Esophagus muscularis mucosa (tissue), 4 donors: ENCODE data around the gene SPATA16. TPM values are rescaled to one million over a fixed set of nuclear protein-coding genes. Genes with fewer than 3 reads are reported as not detected.
"Not testable (repeated sequence)": the region's sequence is repeated elsewhere in the genome, so short reads cannot be mapped to it uniquely, and the experiment has no call there.

Experiments
- DNase-seq: peaks from one replicate; pipeline ENCODE4 v3.0.0-alpha.2; 2017; ENCODE audit errors: extremely low spot score
- H3K27ac ChIP-seq, 4 donors: fragments of 200-600 bp; sonication (generic); replicated peaks in 1 of 4; 1 replicate in 3 of 4; 2 replicates in 1 of 4; pipeline ENCODE4 v1.5.1; 2016 to 2019; ENCODE audit warnings: mild to moderate bottlenecking in 1 of 4
- H3K27me3 ChIP-seq, 4 donors: fragments of 200-600 bp; sonication (generic); one replicate each; pipeline versions ENCODE4 v1.5.1 to v1.6.0; 2016 to 2019
- H3K36me3 ChIP-seq, 4 donors: fragments of 200-600 bp; sonication (generic); one replicate each; pipeline ENCODE4 v1.5.1; 2016 to 2019
- H3K4me1 ChIP-seq, 4 donors: fragments of 200-600 bp; sonication (generic); one replicate each; pipeline ENCODE4 v1.5.1; 2016 to 2019
- H3K4me3 ChIP-seq, 4 donors: fragments of 200-600 bp; sonication (generic); 1 replicate in 2 of 4; 2 replicates in 2 of 4; pipeline ENCODE4 v1.5.1; 2016 to 2019; ENCODE audit warnings: mild to moderate bottlenecking in 4 of 4, moderate library complexity in 1 of 4
- H3K9me3 ChIP-seq, 4 donors: fragments of 200-600 bp; sonication (generic); 1 replicate in 3 of 4; 2 replicates in 1 of 4; pipeline ENCODE4 v1.5.1; 2016 to 2019
- EP300 ChIP-seq: sonication (generic); formaldehyde crosslinking; IDR thresholded peaks from one replicate; pipeline ENCODE4 v1.6.1; 2017; ENCODE audit warnings: antibody characterized with exemption
- POLR2A ChIP-seq: fragments of 450-650 bp; IDR thresholded peaks from one replicate; pipeline ENCODE4 v1.6.1; 2017; ENCODE audit warnings: antibody characterized with exemption, moderate library complexity, mild to moderate bottlenecking, low read depth
- POLR2AphosphoS5 ChIP-seq, 2 donors: sonication (generic); formaldehyde crosslinking; IDR thresholded peaks; one replicate each; pipeline ENCODE4 v1.6.1; 2017; ENCODE audit warnings: antibody characterized with exemption in 2 of 2
- WGBS: methylation state at CpG from one replicate; pipeline ENCODE4 v1.1.5; 2018; 5-methylcytosine and 5-hydroxymethylcytosine counted together
- intact Hi-C: fragments of 100-400 bp; cut with DNase I; formaldehyde crosslinking; loops from one replicate; pipeline ENCODE4 v1.15.1; 2023
- total RNA-seq, 4 donors: library from RNA; depleted of rRNA; stranded (reverse); fragments of >200 nt; gene quantifications; one replicate each; pipeline versions ENCODE4 v1.1.0 to v1.2.1, GENCODE V29; 2016
- TF ChIP-seq, protein P1 (sequence below), 3 experiments: fragments of 200-600 bp in 2 of 3; fragments of 450-650 bp in 1 of 3; sonication (generic) in 2 of 3; IDR thresholded peaks; one replicate each; pipeline ENCODE4 v1.5.1; 2017 to 2019; ENCODE audit warnings: antibody characterized with exemption in 3 of 3, mild to moderate bottlenecking in 2 of 3, moderate library complexity in 1 of 3

SPATA16 gene
- total RNA-seq, 4 donors from 2014 or later: not detected

DNA sequence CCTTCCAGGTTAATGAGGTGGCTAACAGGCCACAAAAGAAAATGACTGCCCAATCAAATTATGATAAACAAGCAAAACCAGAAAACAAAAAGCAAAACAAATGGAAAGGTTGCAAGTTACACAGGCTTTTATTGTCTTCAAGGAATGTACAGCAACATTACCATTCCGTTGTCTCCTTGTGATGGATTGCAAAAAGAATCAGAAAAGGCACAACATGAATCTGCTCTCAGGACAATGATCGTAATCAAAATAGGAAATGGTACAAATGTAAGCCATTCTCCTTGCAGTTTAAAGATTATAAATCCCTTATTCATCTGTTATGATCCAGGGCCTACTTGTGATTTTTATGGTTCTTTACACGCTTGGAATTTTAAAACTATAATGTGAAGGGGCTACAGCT lies 264.7 kb downstream of the SPATA16 start:
- H3K27me3 ChIP-seq: no peaks in the 10 kb centered on the region
- no peak overlapping the region for H3K27ac ChIP-seq
- H3K9me3 ChIP-seq: peaks cover 0 to 7% (median 3%) of the 10 kb centered on the region in 4 donors
- intact Hi-C loops: no loop called here
- 30% methylated on average over 3 of the region's 3 CpGs for WGBS
- H3K4me1 ChIP-seq: no peaks in the 10 kb centered on the region
- TF ChIP-seq EP300: no peak
- DNase-seq: no peak
- H3K4me3 ChIP-seq: no peak overlapping the region
- no peaks in the 10 kb centered on the region for H3K36me3 ChIP-seq

DNA sequence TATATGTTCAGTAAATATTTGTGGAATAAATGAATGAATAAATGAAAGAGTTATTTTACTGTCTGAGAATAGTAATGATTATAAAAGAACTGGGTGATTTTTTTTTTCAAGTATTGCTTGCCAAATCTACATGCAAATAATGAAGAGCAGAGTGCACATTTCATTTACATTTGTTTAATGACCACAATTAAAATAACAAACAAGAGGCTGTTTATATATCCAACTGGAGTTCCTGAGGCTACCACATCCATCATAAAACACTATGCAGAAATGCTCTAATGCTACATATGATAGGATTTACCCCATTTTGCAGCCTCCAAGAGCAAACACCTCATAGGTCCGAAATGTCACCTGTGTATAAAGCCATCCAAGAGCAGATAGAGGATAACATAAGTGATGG lies 266.0 kb downstream of the SPATA16 start:
- DNase-seq: no peak
- peaks cover 0 to 2% (median 0%) of the 10 kb centered on the region in 4 donors for H3K9me3 ChIP-seq
- 95% methylated on average over 1 of the region's 1 CpG for WGBS
- intact Hi-C loops: no loop called here
- no peak overlapping the region for H3K4me3 ChIP-seq
- no peaks in the 10 kb centered on the region for H3K4me1 ChIP-seq
- H3K36me3 ChIP-seq: no peaks in the 10 kb centered on the region
- TF ChIP-seq, protein P1, sequence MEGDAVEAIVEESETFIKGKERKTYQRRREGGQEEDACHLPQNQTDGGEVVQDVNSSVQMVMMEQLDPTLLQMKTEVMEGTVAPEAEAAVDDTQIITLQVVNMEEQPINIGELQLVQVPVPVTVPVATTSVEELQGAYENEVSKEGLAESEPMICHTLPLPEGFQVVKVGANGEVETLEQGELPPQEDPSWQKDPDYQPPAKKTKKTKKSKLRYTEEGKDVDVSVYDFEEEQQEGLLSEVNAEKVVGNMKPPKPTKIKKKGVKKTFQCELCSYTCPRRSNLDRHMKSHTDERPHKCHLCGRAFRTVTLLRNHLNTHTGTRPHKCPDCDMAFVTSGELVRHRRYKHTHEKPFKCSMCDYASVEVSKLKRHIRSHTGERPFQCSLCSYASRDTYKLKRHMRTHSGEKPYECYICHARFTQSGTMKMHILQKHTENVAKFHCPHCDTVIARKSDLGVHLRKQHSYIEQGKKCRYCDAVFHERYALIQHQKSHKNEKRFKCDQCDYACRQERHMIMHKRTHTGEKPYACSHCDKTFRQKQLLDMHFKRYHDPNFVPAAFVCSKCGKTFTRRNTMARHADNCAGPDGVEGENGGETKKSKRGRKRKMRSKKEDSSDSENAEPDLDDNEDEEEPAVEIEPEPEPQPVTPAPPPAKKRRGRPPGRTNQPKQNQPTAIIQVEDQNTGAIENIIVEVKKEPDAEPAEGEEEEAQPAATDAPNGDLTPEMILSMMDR (IDR thresholded peaks at IDR 0.05): no peak
- TF ChIP-seq POLR2AphosphoS5 (IDR thresholded peaks at IDR 0.05): no peak
- TF ChIP-seq POLR2A: no peak
- no peak for TF ChIP-seq EP300
- H3K27ac ChIP-seq: no peak overlapping the region
- no peaks in the 10 kb centered on the region for H3K27me3 ChIP-seq

DNA sequence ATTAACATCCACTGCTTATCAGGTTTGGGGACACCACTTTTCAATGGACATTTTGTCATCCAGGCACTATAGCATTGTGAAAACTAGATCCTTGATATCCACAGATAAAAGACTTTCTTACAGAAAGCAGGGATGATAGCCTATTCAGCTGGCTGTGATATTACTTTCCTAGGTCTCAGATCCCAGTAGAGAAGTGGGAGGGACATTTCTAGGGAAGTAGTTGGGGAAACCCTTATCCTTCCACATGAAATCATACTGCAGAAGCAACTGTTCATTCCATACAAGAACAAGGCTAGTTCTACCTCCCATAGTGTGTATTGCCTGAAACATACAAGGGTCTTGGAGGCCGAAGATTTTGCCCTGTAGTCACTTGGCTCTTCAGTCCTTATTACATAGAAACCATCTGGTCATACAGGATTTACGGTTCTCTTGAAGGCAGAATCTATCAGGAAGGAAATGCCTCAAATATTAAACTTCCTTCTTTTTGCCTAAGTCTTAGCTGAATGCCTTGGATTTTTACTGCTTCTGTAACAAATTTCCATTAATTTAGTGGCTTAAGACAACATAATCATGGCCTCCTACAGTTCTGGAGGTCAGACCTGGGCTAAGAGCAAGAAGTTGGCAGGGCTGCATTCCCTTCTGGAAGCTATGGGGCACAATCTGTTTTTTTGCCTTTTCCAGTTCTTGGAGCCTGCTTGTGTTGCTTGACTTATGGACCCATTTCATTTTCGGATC lies 271.1 kb downstream of the SPATA16 start:
- no peak for DNase-seq
- intact Hi-C loops: no loop called here

DNA sequence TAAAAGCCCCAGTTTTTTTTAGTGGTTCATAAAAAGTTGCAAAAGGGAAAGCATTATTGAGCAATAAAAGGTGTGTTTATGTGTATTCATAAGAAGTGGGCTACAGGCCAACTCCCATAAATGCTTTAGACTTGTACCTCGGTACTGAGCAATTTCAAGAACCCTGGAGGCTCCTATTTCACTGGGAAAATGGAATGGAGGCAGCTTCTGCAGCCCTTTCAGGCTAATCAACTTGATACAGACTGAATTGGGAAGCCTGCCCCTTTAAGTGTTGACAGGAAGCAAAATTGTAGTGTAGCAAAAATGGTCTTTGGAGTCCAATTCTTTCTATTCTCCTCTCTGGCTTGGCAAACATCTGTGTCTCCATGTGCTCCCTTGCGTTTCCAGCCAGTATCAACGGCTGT lies 271.7 kb downstream of the SPATA16 start:
- WGBS: 42% methylated on average over 3 of the region's 3 CpGs
- Histone ChIP-seq H3K9me3 (no peaks in the 10 kb centered on the region), H3K4me1 (no peaks in the 10 kb centered on the region), H3K27ac (no peak overlapping the region), H3K36me3 (no peaks in the 10 kb centered on the region), H3K27me3 (no peaks in the 10 kb centered on the region), H3K4me3 (no peak overlapping the region)
- DNase-seq: no peak
- no peak for TF ChIP-seq POLR2A
- TF ChIP-seq, protein P1 (IDR thresholded peaks at IDR 0.05): no peak
- no peak for TF ChIP-seq EP300
- TF ChIP-seq POLR2AphosphoS5 (IDR thresholded peaks at IDR 0.05): no peak
- intact Hi-C loops: no loop called here

More for the DNA sequence above, 271.1 kb downstream of the SPATA16 start:
- H3K36me3 ChIP-seq: no peaks in the 10 kb centered on the region
- H3K4me3 ChIP-seq: no peak overlapping the region
- 63% methylated on average over 3 of the region's 3 CpGs for WGBS
- no peak overlapping the region for H3K27ac ChIP-seq
- H3K27me3 ChIP-seq: no peaks in the 10 kb centered on the region
- no peaks in the 10 kb centered on the region for H3K4me1 ChIP-seq
- H3K9me3 ChIP-seq: no peaks in the 10 kb centered on the region
- TF ChIP-seq POLR2A: no peak
- TF ChIP-seq, protein P1 (IDR thresholded peaks at IDR 0.05): no peak
- TF ChIP-seq EP300: no peak
- TF ChIP-seq POLR2AphosphoS5 (IDR thresholded peaks at IDR 0.05): no peak

DNA sequence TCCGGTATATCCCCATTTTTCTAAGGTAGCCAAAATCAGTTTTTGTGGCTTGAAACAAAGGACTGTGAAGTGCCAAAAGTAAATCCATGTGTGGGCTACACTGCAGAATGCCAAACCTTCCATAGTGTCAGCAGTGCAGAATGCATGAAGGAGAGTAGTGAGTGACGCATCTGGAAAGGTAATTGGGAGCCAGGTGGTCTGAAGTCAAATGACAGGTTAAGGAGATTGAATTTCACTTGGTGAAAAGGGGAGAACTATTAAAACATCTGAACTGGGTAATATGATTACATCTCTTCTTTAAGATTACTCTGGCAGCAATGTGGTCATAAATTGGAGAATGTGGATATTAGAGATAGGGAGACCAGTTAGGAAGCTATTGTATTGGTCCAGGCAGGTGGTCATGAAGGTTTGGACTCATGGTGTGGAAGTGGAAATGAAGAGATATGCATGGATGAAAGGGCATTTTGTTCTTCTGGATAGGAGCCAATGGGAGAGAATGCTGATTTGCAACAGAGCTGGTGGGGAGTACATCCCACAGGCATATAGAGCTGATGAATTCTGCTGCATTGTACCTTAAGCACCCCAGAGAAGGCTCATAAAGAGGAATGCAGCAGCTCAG lies 272.3 kb downstream of the SPATA16 start:
- Histone ChIP-seq H3K27me3 (no peaks in the 10 kb centered on the region), H3K4me1 (no peaks in the 10 kb centered on the region), H3K9me3 (no peaks in the 10 kb centered on the region), H3K27ac (no peak overlapping the region), H3K4me3 (no peak overlapping the region), H3K36me3 (no peaks in the 10 kb centered on the region)
- no peak for DNase-seq
- intact Hi-C loops: no loop called here
- TF ChIP-seq POLR2A (no peak), POLR2AphosphoS5 (IDR thresholded peaks at IDR 0.05) (no peak), EP300 (no peak)
- TF ChIP-seq, protein P1 (IDR thresholded peaks at IDR 0.05): no peak
- 100% methylated on average over 2 of the region's 2 CpGs for WGBS

DNA sequence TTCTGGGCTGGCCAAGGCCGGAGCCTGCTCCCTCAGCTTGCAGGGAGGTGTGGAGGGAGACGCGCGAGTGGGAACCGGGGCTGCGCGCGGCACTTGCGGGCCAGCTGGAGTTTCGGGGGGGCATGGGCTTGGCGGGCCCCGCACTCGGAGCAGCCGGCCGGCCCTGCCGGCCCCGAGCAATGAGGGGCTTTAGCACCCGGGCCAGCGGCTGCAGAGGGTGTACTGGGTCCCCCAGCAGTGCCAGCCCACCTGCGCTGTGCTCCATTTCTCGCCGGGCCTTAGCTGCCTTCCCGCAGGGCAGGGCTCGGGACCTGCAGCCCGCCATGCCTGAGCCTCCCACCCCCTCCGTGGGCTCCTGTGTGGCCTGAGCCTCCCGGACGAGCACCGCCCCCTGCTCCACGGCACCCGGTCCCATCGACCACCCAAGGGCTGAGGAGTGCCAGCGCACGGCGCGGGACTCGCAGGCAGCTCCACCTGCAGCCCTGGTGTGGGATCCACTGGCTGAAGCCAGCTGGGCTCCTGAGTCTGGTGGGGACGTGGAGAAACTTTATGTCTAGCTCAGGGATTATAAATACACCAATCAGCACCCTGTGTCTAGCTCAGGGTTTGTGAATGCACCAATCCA lies 274.2 kb downstream of the SPATA16 start:
- intact Hi-C loops, H3K4me3 ChIP-seq, H3K27me3 ChIP-seq, H3K4me1 ChIP-seq, H3K27ac ChIP-seq, H3K36me3 ChIP-seq, DNase-seq, H3K9me3 ChIP-seq: not testable (repeated sequence)
- WGBS: 95% methylated on average over 19 of the region's 38 CpGs
